Peyer's patch (tissue), 4 donors: ENCODE data around the gene KRT4.

Experiments used
- CTCF ChIP-seq, 6 experiments: fragments of 450-650 bp in 4 of 6; fragments of 200-600 bp in 2 of 6; sonication (generic) in 1 of 6; IDR thresholded peaks; one replicate each; pipeline ENCODE4 v1.5.1; 2017 to 2019; ENCODE audit warnings: antibody characterized with exemption in 6 of 6, mild to moderate bottlenecking in 3 of 6, moderate library complexity in 1 of 6
- POLR2A ChIP-seq, 2 donors: fragments of 450-650 bp; IDR thresholded peaks; one replicate each; pipeline ENCODE4 v1.5.1; 2017; ENCODE audit warnings: antibody characterized with exemption in 2 of 2, mild to moderate bottlenecking in 2 of 2, moderate library complexity in 2 of 2

GRCh38 chr12:52827499-52828090 is 13.7 kb upstream of the KRT4 start:
- no peak for TF ChIP-seq POLR2A (IDR thresholded peaks at IDR 0.05)
- no peak for TF ChIP-seq CTCF (IDR thresholded peaks at IDR 0.05)
